PC-3 (cell line): Measurements from ENCODE around the gene MYH6. TPM values are rescaled to one million over a fixed set of nuclear protein-coding genes. Genes with fewer than 3 reads are reported as not detected.

ENCODE experiments used
- ATAC-seq: fragments of 200-7000 bp; cut with Tn5 transposase; 2 replicates; pipeline ENCODE4 v1.9.1; 2020; ENCODE audit warnings: mild to moderate bottlenecking, moderate library complexity
- BruUV-seq: library from RNA; stranded (reverse); fragments of 400-500 nt; replicated peaks from 2 replicates; lab custom pipeline; 2021; lab: Mats Ljungman, UMichigan
- CTCF ChIA-PET: fragments of 300-600 bp; sonication (Branson Sonifier 250); formaldehyde crosslinking; loops from one replicate; lab custom pipeline; 2022; ENCODE audit warnings: antibody characterized with exemption; lab: Charles Lee
- POLR2A ChIA-PET: fragments of 300-600 bp; sonication (Branson Sonifier 250); formaldehyde crosslinking; loops from one replicate; lab custom pipeline; 2022; ENCODE audit warnings: antibody characterized with exemption; ENCODE audit not compliant: unreplicated experiment; lab: Charles Lee
- DNase-seq: peaks from one replicate; pipeline ENCODE4 v3.0.0-alpha.2; 2015
- H2AFZ ChIP-seq: fragments of 300-600 bp; sonication (generic); 2 replicates; pipeline ENCODE4 v1.6.0; 2016; ENCODE audit warnings: antibody characterized with exemption, low read length
- H3F3A ChIP-seq: fragments of 300-600 bp; sonication (generic); one replicate; pipeline ENCODE4 v1.6.0; 2017; ENCODE audit warnings: antibody characterized with exemption, low read length, control low read depth, mild to moderate bottlenecking; ENCODE audit not compliant: unreplicated experiment
- H3K27ac ChIP-seq: fragments of 300-600 bp; sonication (generic); 2 replicates; pipeline ENCODE4 v1.5.1; 2016; ENCODE audit warnings: mild to moderate bottlenecking, low read length
- H3K27me3 ChIP-seq: fragments of 300-600 bp; sonication (generic); 2 replicates; pipeline ENCODE4 v1.6.1; 2016; ENCODE audit warnings: low read length, mixed read lengths
- H3K36me3 ChIP-seq: fragments of 300-600 bp; sonication (generic); 2 replicates; pipeline ENCODE4 v1.6.1; 2016; ENCODE audit warnings: low read depth, mixed run types, low read length, mixed read lengths
- H3K4me1 ChIP-seq: fragments of 300-600 bp; sonication (generic); 2 replicates; pipeline ENCODE4 v1.5.1; 2016; ENCODE audit warnings: low read length; ENCODE audit not compliant: insufficient read depth
- H3K4me2 ChIP-seq: fragments of 300-600 bp; sonication (generic); 2 replicates; pipeline ENCODE4 v1.6.0; 2016; ENCODE audit warnings: low read length
- H3K4me3 ChIP-seq: fragments of 300-600 bp; sonication (generic); 2 replicates; pipeline ENCODE4 v1.5.1; 2016; ENCODE audit warnings: mild to moderate bottlenecking, low read length, mixed read lengths
- H3K79me2 ChIP-seq: fragments of 300-600 bp; sonication (generic); 2 replicates; pipeline ENCODE4 v1.6.1; 2017; ENCODE audit warnings: low read length, mixed read lengths
- H3K9ac ChIP-seq: fragments of 300-600 bp; sonication (generic); 2 replicates; pipeline ENCODE4 v1.6.0; 2016; ENCODE audit warnings: mild to moderate bottlenecking, low read length
- H3K9me2 ChIP-seq: fragments of 300-600 bp; sonication (generic); replicated peaks from 2 replicates; pipeline ENCODE4 v1.6.1; 2016; ENCODE audit warnings: mixed run types, low read length, mixed read lengths
- H3K9me3 ChIP-seq: fragments of 300-600 bp; sonication (generic); 2 replicates; pipeline ENCODE4 v1.6.1; 2016; ENCODE audit warnings: low read length, mixed read lengths
- H4K20me1 ChIP-seq: fragments of 300-600 bp; sonication (generic); 2 replicates; pipeline ENCODE4 v1.6.1; 2016; ENCODE audit warnings: low read length, mixed read lengths
- EZH2 ChIP-seq: fragments of 300-600 bp; sonication (generic); IDR thresholded peaks from one replicate; pipeline ENCODE4 v1.6.1; 2017; ENCODE audit warnings: antibody characterized with exemption, mild to moderate bottlenecking, low read length; ENCODE audit not compliant: unreplicated experiment
- EZH2phosphoT487 ChIP-seq: fragments of 300-600 bp; sonication (generic); IDR thresholded peaks from 2 replicates; pipeline ENCODE4 v1.6.1; 2018; ENCODE audit warnings: mild to moderate bottlenecking, antibody characterized with exemption, low read length, borderline replicate concordance
- intact Hi-C: fragments of 100-400 bp; cut with micrococcal nuclease; formaldehyde crosslinking; loops from 2 replicates; pipeline ENCODE4 v1.9.0; 2023
- total RNA-seq: library from RNA; depleted of rRNA; stranded (reverse); fragments of >200 nt; gene quantifications from 2 replicates; pipeline ENCODE4 v1.2.3, GENCODE V29; 2014
- TF ChIP-seq, protein P1 (sequence below): fragments of 300-600 bp; sonication (generic); conservative IDR thresholded peaks from 2 replicates; pipeline ENCODE4 v1.5.1; 2017; ENCODE audit warnings: antibody characterized with exemption, low read depth, mild to moderate bottlenecking, low read length

Gene MYH6
- total RNA-seq, 1 experiment from 2014 or later, result not detected

DNA sequence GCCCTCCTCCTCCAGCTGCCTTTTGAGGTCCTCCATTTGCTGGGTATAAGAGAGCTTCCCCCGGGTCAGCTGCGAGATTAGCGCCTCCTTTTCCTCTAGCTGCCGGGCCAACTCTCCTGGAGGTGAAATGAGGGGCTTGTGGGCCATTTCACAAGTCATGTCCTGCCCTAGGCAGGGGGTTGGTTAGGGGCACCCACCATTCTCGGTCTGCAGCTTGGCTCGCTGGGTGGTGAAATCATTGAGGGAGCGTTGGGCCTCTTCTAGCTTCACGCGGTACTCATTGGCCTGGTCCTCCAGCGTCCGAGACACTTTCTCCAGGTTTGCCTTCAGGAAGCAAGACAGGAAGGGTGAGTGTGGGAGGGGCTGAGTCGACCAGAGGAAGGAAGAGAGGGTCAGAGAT is 18.7 kb downstream of the MYH6 start:
- Histone ChIP-seq H3K27ac (no peak overlapping the region), H3F3A (no peaks in the 10 kb centered on the region), H3K27me3 (peaks cover 72% of the 10 kb centered on the region), H3K9me2 (no peaks in the 10 kb centered on the region), H3K4me1 (no peaks in the 10 kb centered on the region), H3K79me2 (no peaks in the 10 kb centered on the region), H4K20me1 (no peaks in the 10 kb centered on the region), H3K4me2 (no peak overlapping the region), H3K9ac (no peak overlapping the region), H3K4me3 (no peak overlapping the region), H3K9me3 (no peaks in the 10 kb centered on the region), H3K36me3 (no peaks in the 10 kb centered on the region), H2AFZ (no peak overlapping the region)
- CTCF ChIA-PET, result no interaction called here
- ATAC-seq, result no peak
- no peak for TF ChIP-seq EZH2
- TF ChIP-seq, protein P1, sequence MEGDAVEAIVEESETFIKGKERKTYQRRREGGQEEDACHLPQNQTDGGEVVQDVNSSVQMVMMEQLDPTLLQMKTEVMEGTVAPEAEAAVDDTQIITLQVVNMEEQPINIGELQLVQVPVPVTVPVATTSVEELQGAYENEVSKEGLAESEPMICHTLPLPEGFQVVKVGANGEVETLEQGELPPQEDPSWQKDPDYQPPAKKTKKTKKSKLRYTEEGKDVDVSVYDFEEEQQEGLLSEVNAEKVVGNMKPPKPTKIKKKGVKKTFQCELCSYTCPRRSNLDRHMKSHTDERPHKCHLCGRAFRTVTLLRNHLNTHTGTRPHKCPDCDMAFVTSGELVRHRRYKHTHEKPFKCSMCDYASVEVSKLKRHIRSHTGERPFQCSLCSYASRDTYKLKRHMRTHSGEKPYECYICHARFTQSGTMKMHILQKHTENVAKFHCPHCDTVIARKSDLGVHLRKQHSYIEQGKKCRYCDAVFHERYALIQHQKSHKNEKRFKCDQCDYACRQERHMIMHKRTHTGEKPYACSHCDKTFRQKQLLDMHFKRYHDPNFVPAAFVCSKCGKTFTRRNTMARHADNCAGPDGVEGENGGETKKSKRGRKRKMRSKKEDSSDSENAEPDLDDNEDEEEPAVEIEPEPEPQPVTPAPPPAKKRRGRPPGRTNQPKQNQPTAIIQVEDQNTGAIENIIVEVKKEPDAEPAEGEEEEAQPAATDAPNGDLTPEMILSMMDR, result no peak
- TF ChIP-seq EZH2phosphoT487, result no peak
- intact Hi-C loops, result no loop called here
- DNase-seq, result no peak
- POLR2A ChIA-PET, result no interaction called here
- BruUV-seq, result no TSS peak

DNA sequence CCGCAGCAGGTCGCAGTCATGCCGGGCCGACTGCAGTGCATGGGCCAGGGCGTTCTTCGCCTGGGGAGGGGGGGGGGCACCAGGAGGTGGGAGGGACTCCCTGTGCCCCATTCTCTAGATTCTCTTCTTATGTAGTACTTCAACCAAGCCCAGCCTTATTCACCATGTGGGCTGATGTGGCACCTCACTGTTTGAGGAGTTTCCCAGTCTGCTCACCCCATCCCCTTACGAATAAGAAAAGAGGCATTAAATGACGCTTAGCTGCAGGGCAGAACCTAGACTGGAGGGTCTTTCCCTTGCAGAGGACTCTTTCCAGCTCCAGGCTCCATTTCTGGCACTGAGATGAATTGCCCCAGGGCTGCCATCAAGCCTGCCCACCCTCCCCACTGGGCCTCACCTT is 19.1 kb downstream of the MYH6 start:
- Histone ChIP-seq H3K27me3 (peaks cover 73% of the 10 kb centered on the region), H3K9me3 (no peaks in the 10 kb centered on the region), H3K4me1 (no peaks in the 10 kb centered on the region), H3K79me2 (no peaks in the 10 kb centered on the region), H3F3A (no peaks in the 10 kb centered on the region), H2AFZ (no peak overlapping the region), H3K36me3 (no peaks in the 10 kb centered on the region), H3K9me2 (no peaks in the 10 kb centered on the region), H3K9ac (no peak overlapping the region), H4K20me1 (no peaks in the 10 kb centered on the region), H3K4me3 (no peak overlapping the region), H3K4me2 (no peak overlapping the region), H3K27ac (no peak overlapping the region)
- TF ChIP-seq, protein P1, result no peak
- TF ChIP-seq EZH2, result no peak
- TF ChIP-seq EZH2phosphoT487, result no peak
- DNase-seq (no peak), ATAC-seq (no peak)
- CTCF ChIA-PET, result no interaction called here
- POLR2A ChIA-PET, result no interaction called here
- BruUV-seq, result no TSS peak
- intact Hi-C loops, result no loop called here

DNA sequence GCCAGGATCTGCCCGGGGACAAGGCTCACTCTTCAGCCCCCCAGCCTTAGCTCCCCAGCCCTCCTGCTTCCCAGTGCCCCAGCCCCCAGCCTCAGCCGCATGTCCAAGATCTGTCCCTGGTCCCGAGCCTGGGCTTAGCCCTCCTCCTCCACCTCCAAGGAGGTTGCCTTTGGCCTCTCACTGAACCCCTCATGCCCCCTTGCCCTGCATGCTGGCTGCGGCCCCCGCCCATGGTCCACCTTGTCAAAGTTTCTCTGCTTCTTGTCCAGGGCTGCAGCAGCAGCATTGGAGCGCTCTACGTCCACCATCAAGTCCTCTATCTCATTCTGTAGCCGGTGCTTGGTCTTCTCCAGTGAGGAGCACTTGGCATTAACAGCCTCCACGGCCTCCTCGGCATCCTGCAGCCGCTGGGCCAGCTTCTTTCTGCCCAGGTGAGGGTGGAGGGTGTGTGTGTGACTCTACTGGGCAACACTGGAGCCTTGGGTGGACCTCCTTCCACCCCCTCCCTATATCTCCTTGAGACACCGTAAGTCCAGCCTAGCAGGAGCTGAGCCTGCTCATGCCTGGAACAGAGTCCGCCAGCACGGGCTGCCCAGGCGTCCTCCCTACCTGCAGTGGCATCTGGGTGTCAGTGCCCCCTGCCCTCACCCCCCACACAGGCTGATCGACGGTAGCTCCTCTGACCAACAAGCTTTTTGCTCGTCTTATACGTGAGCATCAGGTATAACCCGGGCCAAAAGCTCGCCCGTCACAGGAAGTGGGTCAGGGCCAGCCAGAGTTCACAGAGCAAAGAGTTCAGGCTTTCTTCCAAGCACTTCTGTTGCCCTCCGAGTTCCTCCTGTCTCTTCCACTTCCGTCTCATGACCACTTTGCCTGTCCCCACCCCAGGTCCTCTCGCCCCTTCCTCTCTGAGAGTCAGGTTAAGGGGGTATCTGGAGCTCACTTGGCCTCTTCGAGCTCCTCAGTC is 19.9 kb downstream of the MYH6 start:
- CTCF ChIA-PET, result no interaction called here
- no peaks in the 10 kb centered on the region for H3K79me2 ChIP-seq
- H3F3A ChIP-seq, result no peaks in the 10 kb centered on the region
- H3K27me3 ChIP-seq, result peaks cover 71% of the 10 kb centered on the region
- H3K36me3 ChIP-seq, result no peaks in the 10 kb centered on the region
- H3K4me2 ChIP-seq, result no peak overlapping the region
- H3K4me3 ChIP-seq, result no peak overlapping the region
- POLR2A ChIA-PET, result no interaction called here
- no TSS peak for BruUV-seq
- no peaks in the 10 kb centered on the region for H3K9me3 ChIP-seq
- H3K27ac ChIP-seq, result no peak overlapping the region
- TF ChIP-seq, protein P1, result no peak
- no peak for TF ChIP-seq EZH2
- TF ChIP-seq EZH2phosphoT487, result no peak
- H3K9ac ChIP-seq, result no peak overlapping the region
- no peak for ATAC-seq
- H4K20me1 ChIP-seq, result no peaks in the 10 kb centered on the region
- DNase-seq, result no peak
- intact Hi-C loops, result no loop called here
- no peaks in the 10 kb centered on the region for H3K4me1 ChIP-seq
- no peak overlapping the region for H2AFZ ChIP-seq
- H3K9me2 ChIP-seq, result no peaks in the 10 kb centered on the region
